Cardiac muscle cell (in vitro differentiated cells and primary cell): ENCODE results near the gene TREX2. TPM values are rescaled to one million over a fixed set of nuclear protein-coding genes. Genes with fewer than 3 reads are reported as not detected.
A peak's percentile ranks its signal among the peaks of the same experiment; 100 is the strongest.

ENCODE experiments used
- DNase-seq, 2 donors: peaks; one replicate each; pipeline versions ENCODE4 v3.0.0 to v3.0.0-alpha.2; 2010 to 2017; ENCODE audit warnings: low read depth in 1 of 2, low spot score in 1 of 2
- H3K27ac ChIP-seq: fragments of 200-600 bp; sonication (generic); 2 replicates; pipeline ENCODE4 v1.5.1; 2016
- H3K27me3 ChIP-seq: fragments of 200-600 bp; sonication (generic); 2 replicates; pipeline ENCODE4 v1.6.0; 2016; ENCODE audit warnings: control low read depth
- H3K36me3 ChIP-seq: fragments of 200-600 bp; sonication (generic); 2 replicates; pipeline ENCODE4 v1.5.1; 2016; ENCODE audit warnings: control low read depth
- H3K4me1 ChIP-seq: fragments of 200-600 bp; sonication (generic); 2 replicates; pipeline ENCODE4 v1.8.1; 2017; ENCODE audit warnings: low read depth, mild to moderate bottlenecking, mixed run types
- H3K4me3 ChIP-seq: fragments of 200-600 bp; sonication (generic); 2 replicates; pipeline ENCODE4 v1.5.1; 2016; ENCODE audit warnings: mild to moderate bottlenecking
- H3K9me3 ChIP-seq: fragments of 200-600 bp; sonication (generic); 2 replicates; pipeline ENCODE4 v1.5.1; 2017; ENCODE audit warnings: low read depth, mild to moderate bottlenecking, control low read depth
- polyA plus RNA-seq: library from polyadenylated mRNA; unstranded; fragments of >200 nt; fragmentation: Nextera tagmentation; extraction: Ambion mirVana; gene quantifications from 2 replicates; pipeline ENCODE4 v1.2.1, GENCODE V29; 2016
- total RNA-seq: library from RNA; depleted of rRNA; stranded (reverse); fragments of >200 nt; gene quantifications from 2 replicates; pipeline ENCODE4 v1.2.3, GENCODE V29; 2016
- TF ChIP-seq, protein P1 (sequence below): IDR thresholded peaks from 2 replicates; pipeline ENCODE4 v1.5.1; 2012; ENCODE audit warnings: low read depth, mild to moderate bottlenecking, low read length

TREX2 gene
- total and polyA plus RNA-seq, 2 experiments from 2014 or later: 0.36 TPM; not detected in 1

DNA sequence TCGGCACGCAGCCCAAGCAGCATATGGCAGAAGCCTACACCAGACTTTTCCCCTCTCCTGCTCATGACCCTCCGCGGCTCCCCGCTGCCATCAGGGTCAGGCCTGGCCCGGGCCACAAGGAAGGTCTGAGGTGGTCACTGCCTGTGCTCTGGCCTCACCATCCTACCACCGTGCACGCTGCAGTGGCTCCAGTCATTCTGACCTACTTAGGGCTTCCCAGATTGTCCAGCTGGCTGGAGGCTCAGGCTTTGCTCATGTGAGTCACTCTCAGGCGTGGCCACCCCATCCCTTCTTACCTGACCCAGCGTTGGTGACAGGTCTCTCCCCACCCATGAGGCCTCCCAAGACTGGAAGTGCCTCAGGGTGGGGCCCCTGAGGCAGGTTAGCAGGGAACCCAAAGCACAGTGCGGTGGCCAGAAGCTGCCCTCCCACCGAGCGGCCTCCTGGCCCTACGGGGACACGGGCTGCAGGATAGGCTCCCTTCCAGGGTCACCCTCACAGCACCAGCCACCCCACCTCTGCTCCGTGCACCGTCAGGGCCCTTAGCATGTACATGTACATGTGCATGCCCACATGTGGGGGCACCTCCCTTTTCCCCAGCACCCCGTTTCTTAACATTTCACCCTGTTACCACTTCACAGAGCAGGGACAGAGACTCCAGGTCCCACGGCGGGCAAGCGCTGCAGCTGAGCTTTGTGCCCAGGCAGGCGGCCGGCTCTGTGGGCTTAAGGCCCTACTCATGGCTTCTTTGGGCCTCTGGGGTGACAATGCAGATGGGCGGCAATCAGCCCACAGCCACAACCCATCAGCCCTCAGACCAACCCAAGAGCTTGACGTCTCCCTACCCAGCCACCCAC, 2.2 kb downstream of the TREX2 start:
- no peak overlapping the region for H3K27ac ChIP-seq
- H3K9me3 ChIP-seq: no peaks in the 10 kb centered on the region
- H3K4me1 ChIP-seq: no peaks in the 10 kb centered on the region
- no peaks in the 10 kb centered on the region for H3K36me3 ChIP-seq
- TF ChIP-seq, protein P1, sequence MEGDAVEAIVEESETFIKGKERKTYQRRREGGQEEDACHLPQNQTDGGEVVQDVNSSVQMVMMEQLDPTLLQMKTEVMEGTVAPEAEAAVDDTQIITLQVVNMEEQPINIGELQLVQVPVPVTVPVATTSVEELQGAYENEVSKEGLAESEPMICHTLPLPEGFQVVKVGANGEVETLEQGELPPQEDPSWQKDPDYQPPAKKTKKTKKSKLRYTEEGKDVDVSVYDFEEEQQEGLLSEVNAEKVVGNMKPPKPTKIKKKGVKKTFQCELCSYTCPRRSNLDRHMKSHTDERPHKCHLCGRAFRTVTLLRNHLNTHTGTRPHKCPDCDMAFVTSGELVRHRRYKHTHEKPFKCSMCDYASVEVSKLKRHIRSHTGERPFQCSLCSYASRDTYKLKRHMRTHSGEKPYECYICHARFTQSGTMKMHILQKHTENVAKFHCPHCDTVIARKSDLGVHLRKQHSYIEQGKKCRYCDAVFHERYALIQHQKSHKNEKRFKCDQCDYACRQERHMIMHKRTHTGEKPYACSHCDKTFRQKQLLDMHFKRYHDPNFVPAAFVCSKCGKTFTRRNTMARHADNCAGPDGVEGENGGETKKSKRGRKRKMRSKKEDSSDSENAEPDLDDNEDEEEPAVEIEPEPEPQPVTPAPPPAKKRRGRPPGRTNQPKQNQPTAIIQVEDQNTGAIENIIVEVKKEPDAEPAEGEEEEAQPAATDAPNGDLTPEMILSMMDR: no peak
- H3K4me3 ChIP-seq: no peak overlapping the region
- no peaks in the 10 kb centered on the region for H3K27me3 ChIP-seq
- DNase-seq: no peak

DNA sequence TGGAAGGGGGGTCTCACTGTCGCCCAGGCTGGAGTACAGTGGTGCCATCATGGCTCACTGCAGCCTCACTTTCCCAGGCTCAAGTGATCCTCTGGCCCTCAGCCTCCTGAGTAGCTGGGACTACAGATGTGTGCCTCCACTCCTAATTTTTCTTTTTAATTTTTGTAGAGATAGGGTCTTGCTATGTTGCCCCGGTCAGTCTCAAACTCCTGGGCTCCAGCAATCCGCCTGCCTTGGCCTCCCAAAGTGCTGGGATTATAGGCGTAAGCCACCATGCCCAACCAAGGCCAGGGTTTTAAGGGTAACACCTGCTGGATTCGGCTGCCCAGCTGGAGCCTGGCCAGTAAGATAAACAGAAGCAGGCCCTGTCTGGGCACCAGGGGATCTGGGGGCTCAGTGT, 3.4 kb downstream of the TREX2 start:
- Histone ChIP-seq H3K4me1 (no peaks in the 10 kb centered on the region), H3K27me3 (no peaks in the 10 kb centered on the region), H3K4me3 (no peak overlapping the region), H3K9me3 (no peaks in the 10 kb centered on the region), H3K36me3 (no peaks in the 10 kb centered on the region), H3K27ac (no peak overlapping the region)
- TF ChIP-seq, protein P1: no peak
- no peak for DNase-seq

DNA sequence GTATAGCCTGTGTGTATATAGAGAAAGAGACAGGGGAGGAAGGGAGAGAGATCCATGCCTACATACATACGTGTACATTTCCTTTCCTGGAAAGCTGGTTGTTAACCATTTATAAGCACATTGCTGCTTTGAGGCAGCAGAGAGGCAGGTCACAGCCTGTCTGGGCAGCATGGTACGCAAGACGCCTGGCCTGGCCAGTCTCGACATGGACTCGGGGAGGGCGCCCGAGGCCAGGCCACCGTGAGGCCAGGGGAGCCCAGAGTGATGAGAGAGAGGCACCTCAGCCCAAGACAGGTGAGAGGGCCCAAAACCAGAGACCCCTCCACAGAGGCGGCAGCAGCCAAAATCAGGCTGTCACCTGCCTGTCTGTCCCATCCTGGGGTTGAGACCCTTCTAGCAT, 3.9 kb downstream of the TREX2 start:
- Histone ChIP-seq H3K4me1 (no peaks in the 10 kb centered on the region), H3K36me3 (no peaks in the 10 kb centered on the region), H3K27me3 (no peaks in the 10 kb centered on the region), H3K4me3 (no peak overlapping the region), H3K27ac (no peak overlapping the region), H3K9me3 (no peaks in the 10 kb centered on the region)
- no peak for DNase-seq
- TF ChIP-seq, protein P1: no peak

DNA sequence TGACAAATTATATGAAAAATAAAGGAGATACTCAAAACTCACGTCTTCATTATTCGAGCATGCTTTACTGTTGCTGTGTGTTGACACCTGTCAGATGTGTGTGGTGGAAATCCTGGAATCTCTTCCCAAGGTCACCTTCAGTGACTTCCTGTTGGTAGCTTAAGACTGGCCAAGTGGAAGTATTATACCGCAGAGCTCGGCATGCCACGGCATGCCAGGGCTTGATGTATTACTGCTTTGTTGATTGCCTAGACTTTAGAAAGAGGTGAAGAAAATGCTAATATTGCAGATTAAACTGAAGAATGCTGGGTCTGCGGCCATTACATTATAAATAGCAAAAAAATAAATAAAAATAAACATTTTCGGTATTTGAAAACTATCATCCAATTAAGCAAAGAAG, 4.6 kb downstream of the TREX2 start:
- no peaks in the 10 kb centered on the region for H3K4me1 ChIP-seq
- H3K9me3 ChIP-seq: no peaks in the 10 kb centered on the region
- H3K27ac ChIP-seq: no peak overlapping the region
- no peaks in the 10 kb centered on the region for H3K36me3 ChIP-seq
- DNase-seq: peak in 1 of 2 donors; percentile 7
- no peak overlapping the region for H3K4me3 ChIP-seq
- H3K27me3 ChIP-seq: no peaks in the 10 kb centered on the region
- TF ChIP-seq, protein P1: no peak

DNA sequence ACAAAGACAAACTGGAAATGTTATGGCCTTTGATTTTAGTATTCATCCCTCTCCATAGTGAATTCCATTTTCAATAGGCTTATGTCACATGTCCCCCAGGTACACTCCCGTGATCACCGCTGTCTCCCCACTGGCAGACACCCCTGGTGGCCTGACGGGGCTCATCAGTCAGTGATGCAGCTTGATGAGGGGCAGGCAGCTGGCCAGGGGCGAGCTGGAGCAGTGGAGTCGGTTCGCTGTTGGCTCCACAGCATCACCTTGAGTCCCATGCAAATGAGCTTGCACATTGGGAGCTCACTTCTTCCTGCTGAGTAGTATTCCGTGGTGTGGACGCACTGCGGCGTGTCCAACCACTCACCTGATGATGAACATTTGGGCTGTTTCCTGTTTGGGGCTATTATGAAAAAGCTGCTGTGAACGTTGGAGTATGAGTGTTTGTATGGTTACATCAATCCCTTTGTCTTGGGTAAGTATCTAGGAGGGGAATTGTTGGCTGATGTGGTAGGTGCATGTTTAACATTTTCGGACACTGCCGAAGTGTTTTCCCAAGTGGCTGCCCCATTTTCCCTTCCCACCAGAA, 5.2 kb downstream of the TREX2 start:
- Histone ChIP-seq H3K36me3 (no peaks in the 10 kb centered on the region), H3K27me3 (no peaks in the 10 kb centered on the region), H3K4me1 (no peaks in the 10 kb centered on the region), H3K9me3 (no peaks in the 10 kb centered on the region), H3K4me3 (no peak overlapping the region), H3K27ac (no peak overlapping the region)
- DNase-seq: no peak
- TF ChIP-seq, protein P1: no peak
